GM18505 (cell line): ENCODE results near the gene GPR142.

Experiments used
- ATAC-seq: cut with Tn5 transposase; IDR thresholded peaks from one replicate; pipeline ENCODE4 v1.9.1; 2021; ENCODE audit not compliant: unreplicated experiment
- POLR2A ChIP-seq: IDR thresholded peaks from 4 replicates; pipeline ENCODE4 v1.6.1; 2011; ENCODE audit warnings: borderline replicate concordance; ENCODE audit not compliant: insufficient read depth, insufficient read length; ENCODE audit errors: extremely low read depth

The GPR142 gene

DNA sequence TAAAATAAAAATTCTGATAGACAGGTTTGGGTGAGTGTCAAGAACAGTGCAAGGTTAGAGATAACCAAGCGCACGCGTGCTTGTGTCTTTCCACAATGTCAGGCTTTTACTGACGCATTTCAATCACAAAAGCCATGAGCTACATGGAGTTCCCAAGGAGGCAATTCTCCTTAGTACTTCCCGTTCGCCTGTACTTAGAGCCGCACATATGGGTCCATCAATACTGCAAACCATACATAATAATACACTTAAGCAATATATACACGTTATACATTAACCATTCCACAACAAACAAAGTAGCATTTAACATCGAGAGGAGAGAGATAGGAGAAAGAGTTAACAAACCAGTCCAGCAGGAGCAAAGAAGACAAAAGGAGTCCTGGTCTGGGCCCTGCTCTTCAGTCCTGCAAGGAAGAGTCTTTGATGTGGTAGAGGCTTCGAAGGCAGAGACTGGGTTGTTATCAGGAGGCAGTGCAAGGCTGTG lies 52.7 kb downstream of the GPR142 start:
- no peak for ATAC-seq
- TF ChIP-seq POLR2A = no peak
